Mucosa of descending colon (tissue), 3 donors: ENCODE data around the gene SPATA12. TPM values are rescaled to one million over a fixed set of nuclear protein-coding genes. Genes with fewer than 3 reads are reported as not detected.
A peak's percentile ranks its signal among the peaks of the same experiment; 100 is the strongest.

Source experiments
- ATAC-seq: fragments of 200-7000 bp; cut with Tn5 transposase; one replicate; pipeline ENCODE4 v1.9.1; 2020; ENCODE audit warnings: mild to moderate bottlenecking, moderate library complexity
- DNase-seq, 3 donors: peaks; one replicate each; pipeline ENCODE4 v3.0.0-alpha.2; 2020
- H3K36me3 ChIP-seq: fragments of 200-600 bp; one replicate; pipeline ENCODE4 v1.8.0; 2021; ENCODE audit warnings: low read depth, mild to moderate bottlenecking
- H3K4me1 ChIP-seq: fragments of 200-600 bp; one replicate; pipeline ENCODE4 v1.8.0; 2021; ENCODE audit warnings: low read depth, mild to moderate bottlenecking
- H3K4me3 ChIP-seq: fragments of 200-600 bp; one replicate; pipeline ENCODE4 v1.8.0; 2021; ENCODE audit warnings: mild to moderate bottlenecking
- H3K9me3 ChIP-seq: fragments of 200-600 bp; one replicate; pipeline ENCODE4 v1.8.0; 2021; ENCODE audit warnings: mild to moderate bottlenecking
- CTCF ChIP-seq: fragments of 200-600 bp; IDR thresholded peaks from one replicate; pipeline ENCODE4 v1.8.0; 2022; ENCODE audit warnings: antibody characterized with exemption, mild to moderate bottlenecking
- intact Hi-C, 2 donors: fragments of 100-400 bp; cut with DNase I in 1 of 2; cut with micrococcal nuclease in 1 of 2; formaldehyde crosslinking; loops; one replicate each; pipeline versions ENCODE4 v1.11.0 to v1.11.1; 2022; cut with DNase I, micrococcal nuclease
- total RNA-seq, 3 donors: library from RNA; stranded (reverse); fragmentation: NEBNext Ultra II Directional in 2 of 3; extraction: Animal tissue kit (Norgen Biotek cat#: 25700) in 2 of 3; gene quantifications; one replicate each; pipeline versions ENCODE4 v1.2.1 to v1.2.4, GENCODE V29; 2021 to 2023
- donor health status: DM: no; HTN: no; CAD: no; lungs with moderate emphysema.
- donor health status: DM: no; HTN: no; CAD: no.
- donor health status: DM: no; HTN: yes; CAD: no.

Gene SPATA12
- total RNA-seq, 3 donors from 2014 or later: 0.14 TPM; not detected in 2

- H3K4me1 ChIP-seq: no peaks in the 10 kb centered on the region
- no peak for DNase-seq
- H3K4me3 ChIP-seq: no peak overlapping the region
- no peak for TF ChIP-seq CTCF
- intact Hi-C loops: no loop called here
- H3K9me3 ChIP-seq: no peaks in the 10 kb centered on the region
- no peak for ATAC-seq
- no peaks in the 10 kb centered on the region for H3K36me3 ChIP-seq
Observed at GRCh38 chr3:57041674-57042073, 18.8 kb upstream of the SPATA12 start.

GRCh38 chr3:57043518-57043917, 16.9 kb upstream of the SPATA12 start:
- no peaks in the 10 kb centered on the region for H3K36me3 ChIP-seq
- DNase-seq (no peak), ATAC-seq (no peak)
- H3K9me3 ChIP-seq: no peaks in the 10 kb centered on the region
- intact Hi-C loops: no loop called here
- H3K4me3 ChIP-seq: no peak overlapping the region
- no peak for TF ChIP-seq CTCF
- H3K4me1 ChIP-seq: no peaks in the 10 kb centered on the region

- no peak for TF ChIP-seq CTCF
- ATAC-seq (no peak), DNase-seq (no peak)
- intact Hi-C loops: no loop called here
- Histone ChIP-seq H3K36me3 (no peaks in the 10 kb centered on the region), H3K9me3 (no peaks in the 10 kb centered on the region), H3K4me1 (no peaks in the 10 kb centered on the region), H3K4me3 (no peak overlapping the region)
Observed at GRCh38 chr3:57046101-57046765, 14.2 kb upstream of the SPATA12 start.

GRCh38 chr3:57048052-57048671, 12.3 kb upstream of the SPATA12 start:
- intact Hi-C loops: no loop called here
- no peak for TF ChIP-seq CTCF
- no peaks in the 10 kb centered on the region for H3K4me1 ChIP-seq
- no peaks in the 10 kb centered on the region for H3K36me3 ChIP-seq
- ATAC-seq: peak; percentile 57
- no peaks in the 10 kb centered on the region for H3K9me3 ChIP-seq
- DNase-seq: peak in 1 of 3 donors; percentile 24
- no peak overlapping the region for H3K4me3 ChIP-seq

GRCh38 chr3:57048728-57049127, 11.7 kb upstream of the SPATA12 start:
- intact Hi-C loops: no loop called here
- DNase-seq (no peak), ATAC-seq (no peak)
- TF ChIP-seq CTCF: no peak
- Histone ChIP-seq H3K36me3 (no peaks in the 10 kb centered on the region), H3K9me3 (no peaks in the 10 kb centered on the region), H3K4me3 (no peak overlapping the region), H3K4me1 (no peaks in the 10 kb centered on the region)
